T-helper 17 cell (primary cell): Measurements from ENCODE around the gene NUP133. TPM values are rescaled to one million over a fixed set of nuclear protein-coding genes. Genes with fewer than 3 reads are reported as not detected.
"Not testable (repeated sequence)": the region's sequence is repeated elsewhere in the genome, so short reads cannot be mapped to it uniquely, and the experiment has no call there.

ENCODE experiments used
- ATAC-seq: fragments of 150-1000 bp; cut with Tn5 transposase; 2 replicates; pipeline ENCODE4 v1.10.0; 2021; ENCODE audit warnings: mild to moderate bottlenecking, moderate library complexity
- DNase-seq, 3 donors: peaks; one replicate each; pipeline versions ENCODE4 v3.0.0 to v3.0.0-alpha.2; 2020 to 2021
- H3K9me3 ChIP-seq: one replicate; pipeline ENCODE4 v1.7.0; 2013; ENCODE audit warnings: low read length, mild to moderate bottlenecking; ENCODE audit not compliant: control insufficient read depth, poor library complexity, severe bottlenecking
- H3K27ac Mint-ChIP-seq: one replicate; pipeline ENCODE4 v1.8.0; 2022; ENCODE audit warnings: mild to moderate bottlenecking, moderate library complexity, mixed read lengths
- H3K27me3 Mint-ChIP-seq: one replicate; pipeline ENCODE4 v1.8.0; 2022; ENCODE audit warnings: mixed read lengths
- H3K36me3 Mint-ChIP-seq: one replicate; pipeline ENCODE4 v1.8.0; 2022; ENCODE audit warnings: low read depth, mixed read lengths
- H3K4me1 Mint-ChIP-seq: one replicate; pipeline ENCODE4 v1.8.0; 2022; ENCODE audit warnings: mild to moderate bottlenecking, mixed read lengths
- H3K4me3 Mint-ChIP-seq: one replicate; pipeline ENCODE4 v1.8.0; 2022; ENCODE audit warnings: mild to moderate bottlenecking, moderate library complexity, mixed read lengths
- total RNA-seq, 4 donors: library from RNA in 2 of 4; stranded (reverse) in 2 of 4; gene quantifications; one replicate each; pipeline ENCODE4 v1.2.3 and lab custom pipeline; 2022 to 2026

Gene NUP133
- total RNA-seq, 2 donors from 2014 or later = 26.0 to 35.9 TPM

- DNase-seq (no peak), ATAC-seq (no peak)
- H3K27me3 Mint-ChIP-seq = peaks cover 61% of the 10 kb centered on the region
- H3K36me3 Mint-ChIP-seq = peaks cover 3% of the 10 kb centered on the region
- no peaks in the 10 kb centered on the region for H3K9me3 ChIP-seq
- no peak overlapping the region for H3K27ac Mint-ChIP-seq
- H3K4me3 Mint-ChIP-seq = peak overlapping the region; percentile 7
- peaks cover 2% of the 10 kb centered on the region for H3K4me1 Mint-ChIP-seq
Observed at GRCh38 chr1:229396585-229397206, 111.4 kb downstream of the NUP133 start.

DNA sequence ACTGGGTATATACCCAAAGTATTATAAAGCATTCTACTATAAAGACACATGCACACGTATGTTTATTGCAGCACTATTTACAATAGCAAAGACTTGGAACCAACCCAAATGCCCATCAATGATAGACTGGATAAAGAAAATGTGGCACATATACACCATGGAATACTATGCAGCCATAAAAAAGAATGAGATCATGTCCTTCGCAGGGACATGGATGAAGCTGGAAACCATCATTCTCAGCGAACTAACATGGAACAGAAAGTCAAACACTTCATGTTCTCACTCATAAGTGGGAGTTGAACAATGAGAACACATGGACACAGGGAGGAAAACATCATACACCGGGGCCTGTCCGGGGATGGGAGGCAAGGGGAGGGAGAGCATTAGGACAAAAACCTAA, 113.6 kb downstream of the NUP133 start:
- ATAC-seq, H3K4me3 Mint-ChIP-seq, H3K9me3 ChIP-seq, H3K27ac Mint-ChIP-seq, DNase-seq, H3K36me3 Mint-ChIP-seq, H3K4me1 Mint-ChIP-seq: not testable (repeated sequence)
- H3K27me3 Mint-ChIP-seq = peaks cover 61% of the 10 kb centered on the region

GRCh38 chr1:229392936-229393335, 115.2 kb downstream of the NUP133 start:
- peaks cover 51% of the 10 kb centered on the region for H3K27me3 Mint-ChIP-seq
- no peak for ATAC-seq
- H3K4me3 Mint-ChIP-seq = no peak overlapping the region

More at GRCh38 chr1:229392936-229393335, 115.2 kb downstream of the NUP133 start:
- Mint-ChIP-seq H3K27ac (no peak overlapping the region), H3K36me3 (peaks cover 3% of the 10 kb centered on the region), H3K4me1 (peaks cover 2% of the 10 kb centered on the region)
- no peaks in the 10 kb centered on the region for H3K9me3 ChIP-seq
- no peak for DNase-seq

Other genes starting within 250 kb of the NUP133 start
- 10 to 100 TPM; 34.3 to 47.2 TPM for gene RAB4A, start 237.2 kb downstream of the NUP133 start, total RNA-seq
- 10 to 100 TPM; 29.0 to 33.1 TPM for gene CCSAP, start 165.3 kb downstream of the NUP133 start, total RNA-seq
- not detected for gene ACTA1, start 74.2 kb downstream of the NUP133 start, total RNA-seq
- 10 to 100 TPM; 12.9 to 19.2 TPM for gene ABCB10, start 50.4 kb upstream of the NUP133 start, total RNA-seq
- gene TAF5L, start 117.8 kb upstream of the NUP133 start, total RNA-seq = 10 to 100 TPM; 24.2 to 34.2 TPM
- gene URB2, start 117.9 kb upstream of the NUP133 start, total RNA-seq = 10 to 100 TPM in 1 of 2 donors, 1 to 10 TPM in 1; 8.2 to 10.7 TPM